ENCODE data around the gene INAFM2. TPM values are rescaled to one million over a fixed set of nuclear protein-coding genes. Genes with fewer than 3 reads are reported as not detected.

The INAFM2 gene
- total RNA-seq, 1 experiment from 2014 or later, result 8.8 TPM

- TF ChIP-seq EZH2 (IDR thresholded peaks at IDR 0.05), result no peak
Measured at GRCh38 chr15:40310001-40310959, 13.2 kb upstream of the INAFM2 start (continued).

- Histone ChIP-seq H3K4me2 (ENCODE audit: low read length) (no peak overlapping the region), H3K9ac (ENCODE audit: low read length) (no peak overlapping the region), H3K79me2 (ENCODE audit: insufficient read depth, low read length) (no peaks in the 10 kb centered on the region), H3K27me3 (ENCODE audit: insufficient read depth, low read length) (0 out of 2 replicates have a peak, but pooled peaks cover 6% of the 10 kb centered on the region), H3K9me2 (ENCODE audit: insufficient read depth) (no peaks in the 10 kb centered on the region), H3K36me3 (ENCODE audit: control insufficient read depth in 1 of 2, insufficient read depth in 2 of 2, low read length in 2 of 2) (no peaks in the 10 kb centered on the region), H3K9me3 (ENCODE audit: control insufficient read depth in 1 of 2, insufficient read depth in 1 of 2, low read depth in 1 of 2, low read length in 2 of 2) (no peaks in the 10 kb centered on the region), H3K4me1 (ENCODE audit: control insufficient read depth in 1 of 2, insufficient read depth in 2 of 2, low read length in 2 of 2) (peaks cover 8 to 25% of the 10 kb centered on the region in 2 experiments; a peak in 3 of 4 replicates), H2AFZ (ENCODE audit: low read depth, low read length, poor library complexity, severe bottlenecking) (no peak overlapping the region), H3K4me3 (replicated peaks in 1 of 2; ENCODE audit: low read depth in 1 of 2, low read length in 2 of 2) (no peak overlapping the region), H3K27ac (ENCODE audit: low read depth, low read length) (no peak overlapping the region), H4K20me1 (ENCODE audit: insufficient read depth) (no peaks in the 10 kb centered on the region)
- ChIA-PET RAD21 (ENCODE audit: low non-redundant PET in 1 of 2, low total read pairs in 2 of 2, uncharacterized antibody in 2 of 2, unreplicated experiment in 2 of 2) (interaction anchor here in 1 of 2 experiments (1.2 kb wide), 1 partner anchor 32 kb away, joined by 5 read pairs; no protein-coding TSS in a partner anchor), POLR2A (interaction anchor here (1.8 kb wide), 1 partner anchor 32 kb away, joined by 5 read pairs; no protein-coding TSS in a partner anchor), CTCF (interaction anchor here (0.7 to 9.7 kb wide), 7 partner anchors 8 to 111 kb away, joined by 3 to 134 read pairs (median 5); no protein-coding TSS in a partner anchor)
- no peak for ATAC-seq
- no TSS peak for BruUV-seq (replicated peaks)
- DNase-seq (ENCODE audit: low read depth, low spot score), result no peak
- intact Hi-C loops (cut with micrococcal nuclease), result loop anchor here (1.0 to 10.0 kb wide), 3 partner anchors 32 to 626 kb away; no protein-coding TSS in a partner anchor
- TF ChIP-seq CBX3 (IDR thresholded peaks at IDR 0.05; ENCODE audit: low read depth), result no peak
- no peak for TF ChIP-seq JUND (IDR thresholded peaks at IDR 0.05)
- no peak for TF ChIP-seq ZNF274 (IDR thresholded peaks at IDR 0.05; ENCODE audit: low read depth, low read length)
- no peak for TF ChIP-seq EGR1 (IDR thresholded peaks at IDR 0.05; ENCODE audit: low read depth)
- TF ChIP-seq RAD21 (IDR thresholded peaks at IDR 0.05; ENCODE audit: low read depth), result no peak
- TF ChIP-seq SP1 (IDR thresholded peaks at IDR 0.05; ENCODE audit: low read depth), result no peak
- TF ChIP-seq MAX (IDR thresholded peaks at IDR 0.05), result no peak
Measured at GRCh38 chr15:40310993-40311392, 12.5 kb upstream of the INAFM2 start.

Data from HCT116 (cell line).